GM21619 (cell line): ENCODE results near the gene GNA14.
"Not testable (repeated sequence)": the region's sequence is repeated elsewhere in the genome, so short reads cannot be mapped to it uniquely, and the experiment has no call there.

Source experiments
- ATAC-seq: cut with Tn5 transposase; IDR thresholded peaks from one replicate; pipeline ENCODE4 v1.9.1; 2021; ENCODE audit not compliant: unreplicated experiment

GNA14 gene

DNA sequence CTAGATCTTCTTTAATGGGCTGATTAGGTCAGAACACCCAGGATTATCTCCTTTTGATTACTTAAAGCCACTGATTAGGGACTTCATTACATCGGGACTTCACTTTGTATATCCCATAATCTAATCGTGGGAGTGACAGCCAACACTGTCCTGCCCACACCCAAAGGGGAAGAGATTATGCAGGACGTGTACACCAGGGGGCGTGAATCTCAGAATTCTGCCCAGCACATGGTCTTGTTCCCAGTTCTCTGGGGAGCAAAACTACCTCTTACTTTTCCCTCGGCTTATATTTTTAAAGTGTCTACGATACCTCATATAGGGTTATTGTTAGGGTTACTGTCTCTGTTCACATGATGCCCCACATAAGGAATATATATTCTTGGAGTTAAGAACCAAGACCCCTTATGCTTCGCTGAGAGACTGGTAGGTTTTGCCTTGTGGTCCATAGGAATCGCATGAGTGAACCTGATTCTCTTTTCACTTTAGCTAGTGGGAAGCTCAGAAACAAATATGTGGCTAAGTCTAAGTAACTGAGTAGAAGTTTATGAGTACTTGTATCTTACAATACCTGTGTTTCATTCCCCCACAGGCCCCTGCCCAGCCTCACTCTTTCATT, 192.7 kb downstream of the GNA14 start:
- no peak for ATAC-seq

DNA sequence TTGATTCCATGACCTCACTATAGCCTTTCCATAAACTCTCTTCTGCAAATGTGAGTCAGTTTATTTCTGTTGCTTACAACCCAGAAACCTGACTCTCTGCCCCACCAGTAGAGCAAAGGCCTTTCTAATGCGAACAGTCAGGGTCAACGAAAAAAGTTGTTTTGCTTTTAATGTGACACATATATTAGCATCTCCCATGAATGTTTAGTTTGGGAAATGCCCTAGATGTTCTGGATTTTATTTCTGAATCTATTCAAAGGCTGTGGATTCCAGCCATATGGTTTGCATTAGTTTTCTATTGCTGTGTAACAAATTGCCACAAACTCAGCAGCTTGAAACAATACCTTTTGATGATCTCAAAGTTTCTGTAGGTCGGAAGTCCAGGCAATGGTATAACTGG, 193.5 kb downstream of the GNA14 start:
- ATAC-seq, result no peak

DNA sequence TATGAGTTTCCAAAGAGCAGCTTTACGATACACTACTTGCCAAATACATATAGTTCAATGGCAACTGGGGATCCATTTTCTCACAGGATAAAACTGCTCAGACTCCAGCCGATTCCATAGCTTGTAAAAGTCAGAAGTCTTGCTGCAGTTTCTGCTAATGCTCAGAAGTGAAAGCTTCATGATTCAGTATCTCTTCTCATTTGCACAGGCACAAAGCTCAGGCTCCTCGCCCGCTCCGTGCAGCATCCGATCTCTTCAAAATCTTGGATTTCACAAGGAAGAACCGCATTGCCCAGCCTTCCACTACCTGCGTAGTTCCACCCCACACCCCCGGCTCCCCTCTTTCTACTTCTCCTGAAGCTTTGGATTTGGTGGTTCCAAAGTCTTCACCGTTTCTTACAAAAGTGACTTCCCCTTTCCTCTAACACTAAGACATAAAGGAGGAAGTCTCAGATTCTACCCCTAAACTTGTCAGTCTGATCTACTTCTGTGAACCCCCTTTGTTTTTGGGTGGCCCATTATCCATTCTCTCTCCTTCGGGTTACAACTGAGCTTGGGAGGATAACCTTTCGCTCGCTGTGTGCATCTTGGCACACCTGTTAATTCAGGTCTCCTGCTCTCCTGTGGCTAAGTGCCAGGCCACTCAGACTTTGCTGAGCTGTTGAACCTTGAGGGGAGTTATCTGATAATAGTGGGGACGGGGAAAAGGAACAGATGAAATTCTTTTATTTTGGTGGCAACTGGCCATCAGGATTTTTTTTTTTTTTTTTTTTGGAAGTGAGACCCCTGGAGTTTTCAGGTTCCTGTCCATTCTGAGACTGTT, 194.1 kb downstream of the GNA14 start:
- no peak for ATAC-seq

DNA sequence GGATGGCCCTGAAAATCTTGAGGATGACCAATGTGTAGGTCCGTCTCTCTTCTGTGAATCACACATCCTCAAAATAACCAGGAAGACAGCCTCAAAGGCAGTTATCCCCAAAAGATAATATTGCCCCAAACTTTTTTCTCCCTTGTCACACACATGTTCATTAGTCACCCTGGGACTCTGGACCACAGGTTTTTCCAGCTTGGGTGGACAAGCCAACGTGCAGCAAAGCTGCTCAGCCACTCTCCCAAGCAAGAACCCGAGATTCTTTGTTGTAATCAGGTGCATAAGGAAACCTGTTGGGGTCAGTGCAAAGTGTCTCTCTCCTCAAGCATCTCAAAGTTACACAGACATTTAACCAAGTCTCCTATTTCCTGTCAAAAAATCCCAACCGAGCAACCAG, 196.6 kb downstream of the GNA14 start:
- no peak for ATAC-seq

DNA sequence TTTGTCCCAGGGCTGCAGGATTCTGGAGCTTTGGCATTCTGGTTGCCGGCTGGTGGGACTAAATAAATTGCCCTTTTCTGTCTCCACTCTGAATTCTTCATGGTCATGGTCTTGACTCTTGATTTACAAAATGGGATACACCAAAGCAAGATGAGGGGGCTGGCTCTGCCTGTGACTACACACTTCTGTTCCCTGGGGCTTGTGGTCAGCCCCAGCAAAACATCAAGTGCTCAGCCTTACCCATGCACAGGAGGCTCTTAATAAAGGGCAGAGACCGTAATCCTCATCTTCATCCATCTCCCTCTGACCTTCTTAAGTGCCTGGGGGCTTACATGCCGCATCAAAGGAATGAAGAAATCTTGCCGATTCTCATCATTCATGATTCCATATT, 198.0 kb downstream of the GNA14 start:
- no peak for ATAC-seq

DNA sequence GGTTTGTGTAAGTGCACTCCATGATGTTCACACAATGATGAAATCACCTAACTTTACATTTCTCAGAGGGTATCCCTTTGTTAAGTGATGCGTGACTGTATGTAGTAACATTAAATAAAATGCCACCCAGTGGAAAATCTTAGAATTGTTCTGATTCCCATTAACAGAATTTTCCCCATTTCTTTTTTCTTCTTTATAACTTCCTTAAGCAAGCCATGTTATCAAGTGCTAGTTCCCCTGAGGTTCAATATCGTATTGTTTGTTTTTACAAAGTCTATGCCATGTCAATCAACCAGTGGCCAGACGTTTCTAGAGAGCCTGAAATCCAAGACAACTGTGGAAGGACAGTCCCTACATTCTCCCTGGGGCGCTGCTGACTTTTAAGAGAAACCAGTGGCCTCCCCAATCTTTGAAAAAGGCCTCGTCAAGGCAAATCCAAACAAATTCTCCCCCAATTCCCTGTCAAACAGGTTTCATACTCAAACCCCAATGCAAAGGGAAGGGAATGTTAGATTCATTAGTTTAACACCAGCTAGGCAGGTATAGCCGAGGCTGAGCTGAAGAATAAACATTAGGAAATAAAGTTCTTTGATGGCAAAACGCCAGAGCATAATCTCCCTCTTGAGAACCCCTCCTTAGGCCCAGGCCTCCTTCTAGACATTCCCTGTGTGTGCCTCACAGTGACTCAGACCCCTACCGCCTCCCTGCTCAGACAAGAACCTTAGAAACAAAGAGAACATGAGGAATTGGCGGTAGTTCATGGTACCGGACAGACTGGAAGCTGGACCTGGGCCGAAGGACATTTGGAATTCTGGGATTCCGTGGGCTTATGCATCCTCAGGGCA, 198.7 kb downstream of the GNA14 start:
- ATAC-seq, result no peak

DNA sequence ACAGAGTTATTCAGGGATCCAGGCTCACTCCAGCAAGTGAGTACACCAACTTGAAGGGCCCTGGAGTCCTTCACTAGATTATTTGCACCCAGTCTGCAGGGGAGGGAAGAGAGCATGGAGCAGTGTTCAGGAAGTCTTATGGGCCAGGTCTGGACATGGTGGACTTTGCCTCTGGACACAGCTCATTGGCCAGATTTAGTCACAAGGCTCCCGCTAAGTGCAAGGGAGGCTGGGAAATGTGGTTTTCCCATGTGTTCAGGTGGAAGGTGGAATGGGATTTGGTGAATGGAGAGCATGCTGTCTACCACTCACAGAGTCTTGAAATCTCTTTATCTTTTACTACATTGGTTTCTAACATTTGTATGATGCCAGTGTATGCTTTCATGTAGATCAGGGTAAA, 200.5 kb downstream of the GNA14 start:
- no peak for ATAC-seq

DNA sequence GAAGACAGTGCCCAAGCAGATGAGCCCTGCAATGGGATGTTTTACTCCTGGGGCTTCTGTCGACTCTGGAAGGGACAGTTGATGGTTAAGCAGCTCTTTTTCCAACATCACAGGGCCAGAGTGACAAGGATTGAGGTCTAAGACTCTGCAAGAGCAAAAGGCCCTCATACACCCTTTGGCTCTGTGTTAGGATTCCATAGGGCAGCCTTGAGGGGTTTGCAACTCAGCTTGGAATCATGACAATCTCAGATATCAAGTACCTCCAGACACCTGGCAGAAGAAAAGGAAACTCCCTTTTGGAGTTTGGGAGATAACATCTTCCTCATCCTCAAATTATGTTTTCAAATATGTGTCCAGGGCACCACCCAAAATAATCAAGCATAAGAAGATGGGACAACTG, 205.7 kb downstream of the GNA14 start:
- no peak for ATAC-seq

DNA sequence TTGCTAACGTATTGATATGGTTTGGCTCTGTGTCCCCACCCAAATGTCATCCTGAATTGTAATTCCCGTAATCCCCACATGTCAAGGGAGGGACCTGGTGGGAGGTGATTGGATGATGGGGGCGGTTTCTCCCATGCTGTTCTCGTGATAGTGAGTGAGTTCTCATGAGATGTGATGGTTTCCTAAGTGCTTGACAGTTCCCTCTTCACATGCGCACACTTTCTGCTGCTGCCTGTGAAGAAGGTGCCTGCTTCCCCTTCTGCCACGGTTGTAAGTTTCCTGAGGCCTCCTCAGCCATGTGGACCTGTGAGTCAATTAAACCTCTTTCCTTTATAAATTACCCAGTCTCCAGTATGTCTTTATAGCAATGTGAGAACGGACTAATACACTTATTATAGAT, 207.0 kb downstream of the GNA14 start:
- ATAC-seq, result not testable (repeated sequence)

DNA sequence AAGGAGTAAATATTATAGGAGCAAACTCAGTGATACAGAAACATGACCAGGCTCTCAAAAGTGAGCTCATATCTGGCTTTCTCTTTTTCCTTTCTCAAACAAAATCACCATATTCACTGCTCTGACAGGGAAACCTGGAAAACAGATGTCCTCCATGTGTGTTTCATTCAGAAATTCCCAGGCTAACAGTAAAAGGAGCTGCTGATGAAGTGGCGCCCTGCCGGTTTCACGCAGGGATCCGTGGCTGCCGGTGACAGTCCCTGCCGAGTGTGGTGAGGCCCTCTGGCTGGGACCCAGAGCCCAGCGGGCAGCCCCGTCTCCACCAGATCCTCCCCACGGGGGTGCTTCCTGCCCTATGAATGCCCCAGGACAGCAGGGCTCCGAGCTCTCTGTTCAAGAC, 208.1 kb downstream of the GNA14 start:
- no peak for ATAC-seq

DNA sequence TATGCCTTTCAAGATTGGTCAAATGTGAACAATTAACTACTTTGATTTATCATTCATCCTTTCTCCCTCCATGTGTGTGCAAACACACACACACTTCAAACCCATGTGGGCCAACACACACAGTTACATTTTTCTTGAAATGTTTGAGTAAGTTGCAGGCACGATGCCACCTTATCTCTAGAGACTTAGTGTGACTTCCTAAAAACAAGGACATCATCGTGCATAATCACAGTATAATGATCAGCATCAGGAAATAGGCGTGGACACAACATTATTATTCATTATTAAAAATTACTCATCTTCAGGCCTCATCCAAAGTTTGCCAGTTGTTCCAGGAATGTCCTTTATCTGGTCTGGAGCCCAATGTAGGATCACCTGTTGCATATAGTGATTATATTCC, 209.5 kb downstream of the GNA14 start:
- ATAC-seq, result no peak

DNA sequence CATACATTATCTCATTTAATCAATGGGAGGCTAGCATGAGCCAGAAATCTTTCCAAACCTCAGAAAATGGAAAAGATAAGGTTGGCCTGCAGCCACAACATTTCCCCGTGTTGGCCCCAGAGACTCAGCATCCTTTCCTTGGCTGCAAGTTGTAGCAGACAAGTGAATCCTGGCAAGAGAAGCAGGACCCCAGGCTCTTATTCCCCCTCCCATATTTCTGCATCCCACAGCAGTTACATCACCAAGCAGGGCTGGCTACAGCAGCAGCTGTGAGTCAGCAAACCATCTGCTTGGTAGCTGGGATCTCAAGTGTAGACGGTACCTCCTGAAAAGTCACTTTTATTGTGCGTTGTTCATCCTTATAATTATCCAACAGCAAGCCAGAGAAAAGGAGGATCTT, 212.4 kb downstream of the GNA14 start:
- ATAC-seq, result no peak

DNA sequence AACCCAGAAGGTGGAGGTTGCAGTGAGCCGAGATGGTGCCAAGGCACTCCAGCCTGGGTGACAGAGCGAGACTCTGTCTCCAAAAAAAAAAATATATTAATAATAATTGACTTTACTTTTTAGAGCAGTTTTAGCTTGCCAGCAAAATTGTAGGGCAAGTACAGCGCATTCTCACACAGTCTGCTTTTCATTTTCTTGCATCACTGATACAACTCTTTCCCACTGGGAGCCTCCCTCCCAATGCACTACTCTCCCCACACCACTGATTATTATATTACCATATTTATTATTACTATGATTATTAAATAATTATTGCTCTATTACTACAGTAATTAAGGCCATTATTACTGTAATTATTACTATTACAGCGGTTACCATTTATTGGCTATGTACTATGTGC, 212.8 kb downstream of the GNA14 start:
- no peak for ATAC-seq

DNA sequence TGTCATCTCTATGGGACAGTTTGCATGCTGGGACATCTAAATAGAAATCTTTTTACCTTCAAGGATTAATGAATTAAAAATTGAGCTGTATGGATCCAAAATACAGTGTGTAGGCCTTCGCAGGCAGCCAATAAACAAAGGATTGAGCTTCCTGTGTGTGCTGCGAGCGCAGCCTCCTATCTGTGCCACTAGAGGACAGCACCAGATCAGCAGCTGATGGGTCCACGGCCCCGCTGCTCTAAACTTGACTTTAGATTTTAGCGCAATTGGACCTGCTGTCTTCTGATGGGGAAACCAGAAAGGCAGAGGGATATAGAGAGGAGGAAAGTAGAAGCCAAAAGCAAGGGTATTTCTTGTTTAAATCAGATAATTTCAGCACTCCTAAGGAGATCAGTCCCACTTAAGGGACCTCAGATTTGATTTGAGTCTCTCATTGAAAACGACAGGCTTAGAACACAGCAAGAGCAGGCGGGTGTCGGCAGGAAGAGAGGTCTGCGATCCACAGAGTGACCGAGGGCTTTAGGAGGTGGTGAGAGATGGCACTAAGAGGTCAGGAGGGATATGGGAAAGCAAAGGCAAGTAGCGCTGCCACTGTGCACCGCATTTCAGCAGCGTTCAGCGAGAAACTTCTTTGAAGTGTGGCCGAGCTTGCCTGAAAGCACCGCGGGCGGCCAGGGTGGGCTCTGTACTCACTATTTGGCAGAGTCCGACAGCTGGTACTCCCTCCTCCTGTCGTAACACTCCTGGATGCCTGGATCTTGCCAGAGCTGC, 214.3 kb downstream of the GNA14 start:
- peak; percentile 84 for ATAC-seq

DNA sequence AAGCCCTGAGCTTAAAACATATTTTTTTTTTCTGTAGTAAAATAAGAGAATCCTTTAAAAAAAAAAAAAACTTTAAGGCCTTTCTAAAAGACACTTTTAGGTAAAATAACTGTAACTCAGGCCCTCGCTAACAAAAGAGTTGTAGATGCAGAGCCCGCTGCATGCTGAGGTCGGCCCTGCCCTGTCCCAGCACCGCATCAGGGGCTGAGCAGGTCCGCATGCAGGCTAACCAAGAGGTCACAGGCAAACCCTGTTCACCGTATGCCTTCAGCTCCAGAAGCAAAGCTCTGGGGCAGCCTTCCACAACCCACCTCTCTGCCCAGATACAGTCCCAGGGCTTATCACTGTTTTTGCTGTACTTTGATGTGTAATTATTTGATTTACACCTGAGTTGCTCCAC, 216.1 kb downstream of the GNA14 start:
- no peak for ATAC-seq

DNA sequence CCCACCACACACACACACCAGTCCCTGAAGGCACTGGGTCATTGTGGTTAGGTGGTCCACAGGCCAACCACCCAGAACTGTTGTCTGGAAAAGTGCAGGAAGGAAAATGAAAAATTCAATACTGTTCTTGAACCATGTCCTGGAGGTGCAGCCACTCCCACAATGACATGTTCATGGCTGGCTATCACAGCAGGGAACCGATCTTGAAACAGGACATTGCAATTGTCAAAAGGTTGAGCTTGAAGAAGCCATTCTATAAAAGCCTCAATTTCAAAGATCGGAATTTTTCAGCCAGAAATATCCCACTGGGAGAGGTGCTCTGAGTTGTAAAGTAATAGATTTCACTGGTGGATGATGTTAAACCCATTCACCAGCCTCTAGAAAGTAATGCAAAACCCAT, 218.2 kb downstream of the GNA14 start:
- ATAC-seq, result no peak

DNA sequence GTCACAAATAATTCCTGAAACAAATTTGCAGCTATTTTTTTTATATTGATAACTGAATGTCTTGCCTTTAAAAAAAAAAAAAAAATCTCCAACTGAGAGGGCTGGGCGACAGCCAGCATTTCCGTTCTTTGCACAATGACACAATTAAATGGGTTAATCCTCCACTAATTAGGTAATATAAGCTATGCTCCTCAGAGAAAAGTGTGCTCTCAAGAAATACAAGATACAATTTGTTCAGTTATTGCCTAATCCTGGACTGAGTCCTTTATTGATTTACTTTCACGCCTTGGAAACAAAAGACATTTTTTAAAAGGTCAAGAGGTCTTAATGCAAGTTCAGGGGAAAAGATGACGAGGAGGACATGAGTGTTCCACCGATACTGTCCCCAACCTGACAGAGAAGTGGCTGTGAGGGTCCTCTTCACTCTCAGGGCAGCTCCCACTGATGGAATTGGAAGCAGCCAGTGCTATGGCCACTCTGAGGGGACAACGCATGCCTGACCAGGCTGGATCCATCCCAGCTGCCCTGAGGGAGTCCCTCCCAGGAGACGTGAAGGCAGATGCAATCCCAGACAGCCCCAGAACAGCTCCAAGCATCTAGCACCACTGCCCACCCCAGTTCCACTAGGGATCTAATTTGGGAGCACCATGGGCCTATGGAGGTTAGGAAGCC, 220.7 kb downstream of the GNA14 start:
- ATAC-seq, result no peak

DNA sequence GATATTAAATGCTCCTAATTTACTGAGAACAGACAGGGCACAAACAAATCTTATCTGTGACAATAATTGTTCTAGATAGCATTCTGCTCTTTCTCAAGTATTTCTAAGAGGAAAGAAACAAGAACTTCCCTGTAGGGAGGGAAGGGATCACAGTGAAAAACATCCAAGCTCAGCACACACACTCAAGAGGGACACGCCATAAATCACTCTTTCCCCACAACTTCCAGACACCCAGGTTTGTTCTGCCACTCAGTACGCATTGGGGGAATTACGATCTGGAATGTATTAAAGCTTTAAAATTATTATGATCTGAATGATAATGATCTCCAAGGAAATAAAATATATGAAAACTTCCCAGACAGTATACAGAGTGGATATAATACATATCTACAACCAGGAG, 221.4 kb downstream of the GNA14 start:
- no peak for ATAC-seq

DNA sequence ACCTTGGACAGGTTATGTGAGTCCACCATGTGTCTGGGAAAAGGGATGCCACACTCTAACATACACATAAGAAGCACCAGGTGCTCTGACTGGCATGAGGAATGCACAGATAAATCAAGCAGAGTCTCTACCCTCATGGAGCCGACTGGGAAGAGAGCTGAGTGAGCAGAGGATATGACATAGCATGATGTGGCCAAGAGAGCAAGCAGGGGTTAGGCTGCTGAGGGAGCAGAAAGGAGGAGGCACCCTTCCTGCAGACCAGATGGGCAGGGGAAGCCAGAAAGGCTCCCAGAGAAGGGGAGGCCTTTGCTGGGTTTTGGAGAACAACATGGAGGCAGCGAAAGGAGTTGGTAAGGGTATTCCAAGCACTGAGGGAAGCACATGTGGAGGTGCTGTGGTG, 223.1 kb downstream of the GNA14 start:
- ATAC-seq, result no peak

DNA sequence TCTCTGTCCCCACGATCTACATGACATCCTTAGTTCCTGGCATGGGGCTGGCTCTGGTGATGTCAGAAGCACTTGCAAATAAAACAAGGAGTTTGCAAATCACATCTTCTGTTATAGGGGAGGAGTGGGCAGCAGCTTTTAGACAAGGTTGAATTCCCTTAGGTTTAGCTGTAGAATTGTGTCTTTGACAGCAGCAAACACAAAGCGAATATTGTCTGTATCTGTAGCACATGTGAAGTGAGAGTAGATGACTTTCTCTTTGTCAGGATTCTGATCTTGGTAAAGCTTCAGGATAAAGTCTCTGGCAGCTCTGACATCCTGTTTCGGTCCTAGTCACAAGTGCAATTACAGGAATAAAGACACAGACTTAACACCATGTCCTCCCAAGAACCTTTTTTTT, 224.3 kb downstream of the GNA14 start:
- no peak for ATAC-seq

DNA sequence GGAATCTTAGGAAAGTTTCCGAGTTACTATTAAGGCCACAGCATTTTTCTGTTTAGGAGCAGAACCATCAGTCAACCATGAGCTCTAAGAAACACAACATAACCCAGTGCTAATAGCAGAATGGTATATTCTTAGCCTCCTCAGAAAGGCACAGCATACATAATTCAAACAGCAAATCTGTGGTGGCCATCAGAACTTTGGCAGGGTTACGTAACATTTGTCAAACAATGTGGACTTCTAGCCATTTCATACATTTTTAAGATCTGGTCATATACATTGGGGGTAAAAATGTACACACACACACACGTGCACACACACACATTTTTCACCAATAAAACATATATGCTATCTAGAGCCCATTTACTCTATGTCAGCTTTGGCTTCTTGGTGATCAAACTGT, 225.2 kb downstream of the GNA14 start:
- no peak for ATAC-seq
